Activated T-cell treated with anti-CD3 and anti-CD28 coated beads, Interleukin-2, amount 50 U/mL, for 72 hours (primary cell): Measurements from ENCODE around the gene DMXL2. TPM values are rescaled to one million over a fixed set of nuclear protein-coding genes. Genes with fewer than 3 reads are reported as not detected.
A peak's percentile ranks its signal among the peaks of the same experiment; 100 is the strongest.
"Not testable (repeated sequence)": the region's sequence is repeated elsewhere in the genome, so short reads cannot be mapped to it uniquely, and the experiment has no call there.

Experiments used
- ATAC-seq, 2 donors: fragments of 150-1000 bp; cut with Tn5 transposase; replicated peaks in 1 of 2; 2 replicates each; pipeline ENCODE4 v1.10.0; 2021; ENCODE audit warnings: moderate library complexity in 2 of 2, mild to moderate bottlenecking in 1 of 2
- DNase-seq, 2 donors: peaks; one replicate each; pipeline ENCODE4 v3.0.0; 2021 to 2022; ENCODE audit warnings: mixed read lengths in 1 of 2
- H3K27ac Mint-ChIP-seq: one replicate; pipeline ENCODE4 v1.8.0; 2022; ENCODE audit warnings: mild to moderate bottlenecking, moderate library complexity, mixed read lengths
- H3K27me3 Mint-ChIP-seq: one replicate; pipeline ENCODE4 v1.8.0; 2022; ENCODE audit warnings: low read depth, mixed read lengths
- H3K36me3 Mint-ChIP-seq, 2 donors: one replicate each; pipeline ENCODE4 v1.8.0; 2022; ENCODE audit warnings: mixed read lengths in 2 of 2, mild to moderate bottlenecking in 1 of 2; ENCODE audit not compliant: insufficient read depth in 2 of 2
- H3K4me1 Mint-ChIP-seq: one replicate; pipeline ENCODE4 v1.8.0; 2022; ENCODE audit warnings: low read depth, mixed read lengths
- H3K4me3 Mint-ChIP-seq, 2 donors: one replicate each; pipeline ENCODE4 v1.8.0; 2022; ENCODE audit warnings: mild to moderate bottlenecking in 2 of 2, mixed read lengths in 2 of 2, moderate library complexity in 2 of 2
- H3K9me3 Mint-ChIP-seq, 2 donors: one replicate each; pipeline ENCODE4 v1.8.0; 2022; ENCODE audit warnings: mixed read lengths in 2 of 2
- total RNA-seq, 2 donors: library from RNA; stranded (reverse); gene quantifications; one replicate each; pipeline ENCODE4 v1.2.3, GENCODE V29; 2022

DMXL2 gene
- total RNA-seq, 2 donors from 2014 or later, result 8.8 to 10.8 TPM

GRCh38 chr15:51619331-51620035, 3.1 kb downstream of the DMXL2 start:
- no peak for DNase-seq
- H3K27me3 Mint-ChIP-seq, result peaks cover 12% of the 10 kb centered on the region

GRCh38 chr15:51617886-51618285, 4.7 kb downstream of the DMXL2 start:
- Mint-ChIP-seq H3K9me3 (no peaks in the 10 kb centered on the region), H3K27me3 (no peaks in the 10 kb centered on the region), H3K27ac (no peak overlapping the region)

More at GRCh38 chr15:51619331-51620035, 3.1 kb downstream of the DMXL2 start:
- H3K4me1 Mint-ChIP-seq, result peaks cover 9% of the 10 kb centered on the region
- no peak for ATAC-seq
- no peak overlapping the region for H3K27ac Mint-ChIP-seq
- no peaks in the 10 kb centered on the region for H3K9me3 Mint-ChIP-seq
- no peaks in the 10 kb centered on the region for H3K36me3 Mint-ChIP-seq
- no peak overlapping the region for H3K4me3 Mint-ChIP-seq

GRCh38 chr15:51613951-51614350, 8.6 kb downstream of the DMXL2 start:
- H3K4me3 Mint-ChIP-seq, result no peak overlapping the region
- no peaks in the 10 kb centered on the region for H3K4me1 Mint-ChIP-seq
- peaks cover 0 to 2% of the 10 kb centered on the region in 2 donors for H3K9me3 Mint-ChIP-seq
- no peak for DNase-seq
- H3K36me3 Mint-ChIP-seq, result peaks cover 1 to 3% of the 10 kb centered on the region in 2 donors
- no peak for ATAC-seq
- no peak overlapping the region for H3K27ac Mint-ChIP-seq
- H3K27me3 Mint-ChIP-seq, result no peaks in the 10 kb centered on the region

More at GRCh38 chr15:51617886-51618285, 4.7 kb downstream of the DMXL2 start:
- DNase-seq (no peak), ATAC-seq (no peak)
- H3K36me3 Mint-ChIP-seq, result no peaks in the 10 kb centered on the region
- no peak overlapping the region for H3K4me3 Mint-ChIP-seq
- H3K4me1 Mint-ChIP-seq, result peaks cover 4% of the 10 kb centered on the region

GRCh38 chr15:51612669-51613068, 9.9 kb downstream of the DMXL2 start:
- DNase-seq, H3K4me1 Mint-ChIP-seq, H3K36me3 Mint-ChIP-seq, ATAC-seq, H3K4me3 Mint-ChIP-seq, H3K9me3 Mint-ChIP-seq, H3K27me3 Mint-ChIP-seq, H3K27ac Mint-ChIP-seq: not testable (repeated sequence)

- not testable (repeated sequence) for H3K27ac Mint-ChIP-seq, H3K27me3 Mint-ChIP-seq, DNase-seq, H3K9me3 Mint-ChIP-seq, H3K36me3 Mint-ChIP-seq, ATAC-seq, H3K4me3 Mint-ChIP-seq, H3K4me1 Mint-ChIP-seq
Measured at GRCh38 chr15:51603462-51603948, 19.1 kb downstream of the DMXL2 start.

GRCh38 chr15:51603002-51603401, 19.6 kb downstream of the DMXL2 start:
- Mint-ChIP-seq H3K9me3 (no peaks in the 10 kb centered on the region), H3K4me3 (no peak overlapping the region), H3K27ac (no peak overlapping the region), H3K4me1 (peaks cover 7% of the 10 kb centered on the region), H3K36me3 (no peaks in the 10 kb centered on the region), H3K27me3 (no peaks in the 10 kb centered on the region)
- ATAC-seq (no peak), DNase-seq (no peak)

- Mint-ChIP-seq H3K4me1 (peaks cover 7% of the 10 kb centered on the region), H3K27ac (no peak overlapping the region), H3K9me3 (no peaks in the 10 kb centered on the region), H3K36me3 (no peaks in the 10 kb centered on the region), H3K4me3 (no peak overlapping the region), H3K27me3 (no peaks in the 10 kb centered on the region)
- ATAC-seq (no peak), DNase-seq (no peak)
Measured at GRCh38 chr15:51602484-51602883, 20.1 kb downstream of the DMXL2 start.

GRCh38 chr15:51601801-51602200, 20.8 kb downstream of the DMXL2 start:
- Mint-ChIP-seq H3K4me3 (no peak overlapping the region), H3K9me3 (no peaks in the 10 kb centered on the region), H3K36me3 (no peaks in the 10 kb centered on the region), H3K4me1 (peaks cover 7% of the 10 kb centered on the region), H3K27me3 (no peaks in the 10 kb centered on the region), H3K27ac (no peak overlapping the region)
- DNase-seq, result no peak
- no peak for ATAC-seq

- H3K27me3 Mint-ChIP-seq, result no peaks in the 10 kb centered on the region
- H3K4me1 Mint-ChIP-seq, result peaks cover 7% of the 10 kb centered on the region
- no peaks in the 10 kb centered on the region for H3K9me3 Mint-ChIP-seq
- no peak overlapping the region for H3K4me3 Mint-ChIP-seq
- no peaks in the 10 kb centered on the region for H3K36me3 Mint-ChIP-seq
- no peak overlapping the region for H3K27ac Mint-ChIP-seq
- ATAC-seq, result peak; percentile 65 to 71
- DNase-seq, result peak; percentile 1 to 11
Measured at GRCh38 chr15:51600114-51600513, 22.5 kb downstream of the DMXL2 start.

GRCh38 chr15:51589881-51590568, 32.5 kb downstream of the DMXL2 start:
- Mint-ChIP-seq H3K4me3 (no peak overlapping the region), H3K9me3 (peaks cover 11 to 13% of the 10 kb centered on the region in 2 donors), H3K4me1 (no peaks in the 10 kb centered on the region), H3K36me3 (peaks cover 11 to 12% of the 10 kb centered on the region in 2 donors), H3K27me3 (no peaks in the 10 kb centered on the region), H3K27ac (no peak overlapping the region)
- ATAC-seq (no peak), DNase-seq (no peak)

GRCh38 chr15:51588966-51589365, 33.6 kb downstream of the DMXL2 start:
- Mint-ChIP-seq H3K4me1 (no peaks in the 10 kb centered on the region), H3K36me3 (peaks cover 11 to 12% of the 10 kb centered on the region in 2 donors), H3K9me3 (peaks cover 11 to 13% of the 10 kb centered on the region in 2 donors), H3K27ac (no peak overlapping the region), H3K4me3 (no peak overlapping the region), H3K27me3 (no peaks in the 10 kb centered on the region)
- no peak for DNase-seq
- no peak for ATAC-seq

- Mint-ChIP-seq H3K36me3 (peaks cover 7% of the 10 kb centered on the region in 2 donors), H3K4me1 (no peaks in the 10 kb centered on the region), H3K9me3 (peaks cover 5 to 11% of the 10 kb centered on the region in 2 donors), H3K4me3 (no peak overlapping the region), H3K27ac (no peak overlapping the region), H3K27me3 (no peaks in the 10 kb centered on the region)
- DNase-seq, result no peak
- no peak for ATAC-seq
Measured at GRCh38 chr15:51585986-51586385, 36.6 kb downstream of the DMXL2 start.

- H3K4me1 Mint-ChIP-seq, result no peaks in the 10 kb centered on the region
- DNase-seq (no peak), ATAC-seq (no peak)
- H3K36me3 Mint-ChIP-seq, result no peaks in the 10 kb centered on the region
- H3K9me3 Mint-ChIP-seq, result peaks cover 0 to 3% of the 10 kb centered on the region in 2 donors
- H3K4me3 Mint-ChIP-seq, result no peak overlapping the region
- no peak overlapping the region for H3K27ac Mint-ChIP-seq
- no peaks in the 10 kb centered on the region for H3K27me3 Mint-ChIP-seq
Measured at GRCh38 chr15:51580982-51581381, 41.6 kb downstream of the DMXL2 start.
